GM21717 (cell line): ENCODE data around the gene HECW1.

Experiments
- ATAC-seq: cut with Tn5 transposase; IDR thresholded peaks from one replicate; pipeline ENCODE4 v1.9.1; 2021; ENCODE audit warnings: mild to moderate bottlenecking, moderate library complexity; ENCODE audit not compliant: unreplicated experiment

The HECW1 gene

DNA sequence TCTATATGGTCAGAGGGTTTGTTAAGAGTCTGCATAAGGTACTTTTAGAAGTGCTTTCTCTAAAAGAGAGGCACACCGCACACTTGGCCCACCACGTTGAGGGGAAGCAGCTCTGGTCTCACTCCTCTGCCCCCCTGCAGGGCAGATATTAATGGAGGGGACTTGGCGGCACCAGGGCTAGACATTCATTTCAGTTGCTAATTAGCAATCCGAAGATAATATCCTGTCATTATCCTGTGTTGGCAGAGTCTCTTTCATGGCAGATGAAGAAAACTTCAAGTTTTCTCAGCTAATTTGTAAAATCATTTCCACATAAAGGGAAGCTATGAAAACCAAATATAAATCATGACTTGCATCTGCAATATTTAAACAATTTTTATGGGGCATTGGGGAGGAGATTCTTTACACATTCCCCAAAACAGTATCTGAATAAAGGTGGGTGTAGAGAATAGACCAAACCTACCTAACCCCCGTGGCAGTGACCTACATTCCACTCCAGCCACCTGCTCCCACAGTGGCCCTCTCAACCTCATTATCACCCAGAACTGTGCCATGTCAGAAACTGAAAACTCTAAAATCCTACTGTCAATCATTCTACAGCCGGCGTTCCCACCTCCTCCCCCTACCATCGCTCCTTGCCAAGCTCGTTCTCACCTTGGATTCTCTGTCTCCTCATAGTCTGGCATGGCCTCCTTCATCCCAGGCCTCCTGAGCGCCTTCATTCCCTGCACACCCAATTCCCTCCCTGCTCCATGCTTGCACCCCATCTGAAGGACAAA, 416.3 kb downstream of the HECW1 start:
- ATAC-seq: no peak

DNA sequence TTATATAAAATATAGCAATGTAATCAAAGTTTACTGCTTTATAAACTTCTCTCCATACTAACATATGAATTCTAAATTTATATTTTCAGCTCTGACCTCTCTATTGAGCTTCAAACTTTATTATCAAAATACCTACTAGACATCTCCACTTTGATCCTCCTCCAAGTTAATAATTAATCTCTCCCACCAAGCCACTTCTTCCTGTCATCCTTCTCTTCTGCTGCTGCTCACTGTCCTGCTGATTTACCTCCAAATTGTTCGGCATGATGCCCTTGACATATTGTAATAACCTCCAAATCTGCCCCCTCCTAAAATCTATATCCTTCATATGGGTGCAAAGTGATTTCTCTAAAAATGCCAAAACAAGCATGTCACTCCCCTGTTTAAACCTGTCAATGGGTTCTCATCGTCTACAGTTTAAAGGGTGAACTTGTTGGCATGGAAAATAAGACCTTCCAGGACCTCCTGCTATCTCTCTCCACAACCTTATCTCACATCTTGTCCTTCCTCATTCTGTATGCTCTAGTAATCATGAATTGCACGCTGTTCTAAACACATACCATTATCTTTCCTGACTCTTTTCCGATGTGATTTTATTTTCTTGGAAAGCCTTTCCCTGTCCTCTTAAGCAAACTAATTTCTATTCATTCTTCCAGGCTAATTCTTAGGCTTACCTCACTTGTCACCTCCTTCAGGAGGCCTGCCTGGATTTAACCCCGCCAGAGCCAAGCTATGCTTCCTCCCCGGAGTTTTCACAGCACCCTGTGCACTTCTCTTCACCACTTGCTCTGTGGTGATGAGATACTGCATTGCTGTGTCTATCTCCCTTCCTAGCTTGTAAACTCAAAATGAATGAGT, 418.3 kb downstream of the HECW1 start:
- ATAC-seq: no peak

DNA sequence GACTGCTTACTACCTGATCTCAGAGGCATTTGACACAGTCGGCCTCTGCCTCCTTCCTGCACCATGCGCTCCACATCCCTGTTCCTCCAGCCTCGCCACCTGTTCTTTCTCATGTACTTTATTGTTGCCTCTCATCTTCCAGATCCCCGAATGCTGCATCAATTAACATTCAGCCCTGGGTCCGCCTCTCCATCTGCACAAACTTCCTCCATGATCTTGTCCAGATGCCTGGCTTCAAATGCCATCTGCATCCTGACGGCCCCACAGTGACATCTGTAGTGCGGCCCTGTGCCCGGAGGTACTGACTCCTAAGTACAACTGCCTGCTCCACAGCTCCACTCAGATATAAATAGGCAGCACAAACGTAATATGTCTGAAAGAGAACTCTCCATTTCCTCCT, 419.3 kb downstream of the HECW1 start:
- ATAC-seq: no peak

DNA sequence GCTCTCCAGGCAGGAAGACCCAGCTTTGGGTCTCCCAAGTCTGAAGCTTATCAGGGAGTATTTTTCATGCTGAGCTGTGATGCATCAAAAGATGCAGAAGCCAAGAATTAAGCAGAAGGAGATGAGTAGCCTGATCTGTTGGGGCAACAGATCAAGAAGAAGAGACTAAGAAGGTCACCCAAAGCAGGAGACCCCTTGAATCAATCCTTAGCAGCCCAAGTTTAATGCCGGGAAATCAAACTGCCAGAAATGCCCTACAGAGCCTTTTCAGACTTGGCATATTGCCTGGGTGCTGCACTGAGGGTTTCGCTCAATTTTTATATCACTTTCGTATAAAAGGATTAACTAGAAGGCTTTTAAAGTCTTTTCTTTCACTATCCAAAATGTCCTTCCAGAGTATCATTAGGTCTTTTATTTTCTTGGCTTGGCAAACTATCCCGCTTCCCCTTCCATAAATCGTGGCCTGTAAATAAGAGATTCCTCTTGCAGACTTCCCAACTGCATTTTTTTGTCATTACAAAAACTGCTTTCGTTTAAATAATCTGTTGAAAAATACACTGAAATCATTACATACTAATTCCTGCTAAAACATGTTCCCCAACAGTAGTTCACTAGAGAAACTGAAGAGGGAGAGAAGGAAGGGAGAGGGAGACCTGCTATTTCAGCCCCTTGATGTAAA, 421.5 kb downstream of the HECW1 start:
- no peak for ATAC-seq

DNA sequence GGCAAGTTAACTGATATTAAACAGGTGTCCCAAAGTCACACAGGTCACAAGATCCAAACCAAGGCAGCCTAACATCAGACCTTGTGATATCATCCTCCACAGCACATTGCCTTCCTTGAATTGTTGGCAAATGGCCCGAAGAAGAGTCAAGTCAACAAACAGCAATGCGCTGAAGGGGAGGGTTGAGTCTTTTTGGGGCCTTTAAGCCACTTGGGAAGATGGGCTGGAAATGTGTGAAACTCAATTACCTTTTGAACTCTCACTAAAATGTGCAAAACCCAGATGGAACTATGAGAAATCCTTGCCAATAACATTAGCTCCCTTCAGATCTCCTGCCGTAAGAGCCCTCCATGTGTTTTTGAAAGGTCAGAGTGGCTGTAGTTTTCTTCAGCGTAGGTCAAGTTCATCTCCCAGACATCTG, 422.6 kb downstream of the HECW1 start:
- ATAC-seq: no peak

DNA sequence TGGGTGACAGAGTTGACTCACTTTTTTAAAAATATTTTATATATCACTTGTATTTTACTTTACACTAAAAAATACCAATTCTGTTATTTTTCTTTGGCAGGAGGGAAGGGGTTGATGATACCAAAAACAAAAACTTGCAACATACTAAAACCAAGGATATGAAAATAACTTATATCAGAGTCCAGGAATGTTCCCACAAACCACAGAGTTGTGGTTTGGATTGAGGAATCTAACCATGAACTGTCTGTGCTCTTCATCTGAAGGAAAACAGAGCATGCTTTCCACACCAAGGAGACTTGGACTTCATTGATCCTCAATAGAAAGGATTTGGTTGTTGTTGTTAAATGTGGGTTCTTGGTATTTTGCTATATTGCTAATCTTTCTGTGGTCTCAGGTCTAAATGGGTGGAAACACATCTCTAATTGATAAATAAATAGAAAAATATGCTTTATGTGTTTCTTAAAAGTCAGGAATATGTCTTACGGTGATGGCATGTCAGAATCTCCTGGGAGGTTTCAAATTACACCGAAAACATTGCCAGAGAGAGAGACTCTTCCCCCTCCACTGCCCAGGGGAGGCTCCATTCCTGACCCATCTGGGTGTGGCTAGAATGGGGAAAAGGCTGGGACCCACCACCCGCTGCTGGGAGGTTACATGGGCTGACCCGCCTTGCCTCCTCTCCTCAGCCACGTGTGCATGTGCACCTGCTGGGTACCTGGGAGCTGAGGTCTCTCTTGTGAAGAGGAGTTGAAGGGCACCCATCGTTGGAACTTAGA, 423.6 kb downstream of the HECW1 start:
- ATAC-seq: no peak

DNA sequence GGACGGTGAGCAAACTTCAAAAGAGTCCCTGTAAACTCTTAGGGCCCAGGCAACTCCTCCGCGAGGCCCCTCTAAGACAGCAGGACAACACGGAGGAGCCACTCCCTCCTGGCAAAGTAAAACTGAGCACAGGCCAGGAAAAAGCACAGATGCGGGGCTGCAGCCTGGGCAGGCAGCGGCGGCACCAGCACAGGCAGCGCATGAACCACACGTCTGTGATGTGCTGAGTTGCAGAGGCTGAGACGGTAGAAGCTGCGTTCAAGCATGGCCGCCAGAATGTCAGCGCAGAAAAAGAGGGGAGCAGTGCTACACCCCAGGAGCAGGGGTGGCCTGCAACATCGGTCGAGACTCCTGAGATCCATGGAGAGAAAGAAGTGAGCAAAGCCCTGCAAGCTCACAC, 424.3 kb downstream of the HECW1 start:
- ATAC-seq: no peak

DNA sequence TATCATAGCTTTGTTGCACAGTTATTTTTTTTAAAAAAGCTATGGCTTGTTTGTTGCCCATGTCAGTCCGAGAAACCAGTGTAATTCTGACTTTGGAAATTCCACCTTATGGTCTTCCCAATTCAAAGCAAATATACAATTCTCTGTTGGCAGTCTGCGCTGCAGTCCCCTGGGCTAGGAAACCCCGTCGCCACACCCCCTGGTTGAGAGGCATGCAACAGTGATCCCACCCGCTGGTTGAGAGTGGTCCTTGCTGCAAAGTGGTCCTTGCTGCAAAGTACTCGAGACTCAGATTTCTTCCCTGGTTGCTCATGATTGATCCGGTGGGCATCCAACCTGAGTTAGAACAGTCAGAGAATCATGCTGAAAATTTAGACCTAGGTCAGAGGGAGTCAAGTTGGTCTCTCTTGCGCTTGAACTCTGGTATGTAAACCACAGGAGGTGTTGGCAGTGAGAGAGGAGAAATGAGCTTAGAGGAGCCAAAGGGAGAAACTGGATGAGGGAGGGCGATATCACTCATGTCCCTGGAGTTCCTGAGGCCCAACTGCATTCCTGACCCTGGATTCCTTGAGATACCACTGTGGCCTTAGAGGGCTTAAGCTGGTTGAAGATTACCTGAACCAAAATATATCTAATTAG, 425.4 kb downstream of the HECW1 start:
- ATAC-seq: no peak

DNA sequence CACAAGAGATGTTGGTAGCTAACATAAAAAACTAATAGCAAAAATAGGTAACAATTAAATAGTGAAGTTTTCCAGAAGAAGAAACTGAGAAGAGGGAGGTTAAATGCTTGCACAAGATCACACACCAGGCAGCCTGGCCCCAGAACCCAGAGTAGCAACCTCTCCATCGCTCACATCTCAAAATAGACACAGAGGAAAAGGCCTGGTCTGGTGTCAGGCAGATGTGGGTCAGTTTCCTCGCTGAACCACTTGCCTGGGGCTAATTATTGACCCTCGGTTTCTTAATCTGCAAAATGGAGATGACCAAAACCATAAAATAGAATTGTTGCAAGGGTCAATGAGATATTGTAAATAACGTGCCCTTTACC, 425.9 kb downstream of the HECW1 start:
- no peak for ATAC-seq

DNA sequence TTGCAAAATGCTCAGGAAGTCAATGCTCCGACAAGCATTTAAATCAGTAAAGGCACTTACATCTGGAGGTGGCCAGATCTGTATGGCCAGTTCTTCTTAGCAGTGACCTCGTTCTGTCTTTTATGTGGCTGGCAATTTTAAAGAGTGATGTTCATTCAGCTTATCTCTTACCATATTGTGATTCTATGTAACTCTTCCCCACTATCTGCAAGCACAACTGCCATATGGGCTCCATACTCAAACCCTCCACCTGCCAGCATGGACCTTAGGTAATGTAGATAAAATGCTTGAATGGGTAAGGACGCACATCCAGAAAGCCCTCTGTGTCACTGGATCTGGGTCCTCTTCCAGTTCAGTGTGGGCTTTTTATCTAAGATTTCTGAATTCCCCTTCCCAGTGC, 428.0 kb downstream of the HECW1 start:
- ATAC-seq: no peak

DNA sequence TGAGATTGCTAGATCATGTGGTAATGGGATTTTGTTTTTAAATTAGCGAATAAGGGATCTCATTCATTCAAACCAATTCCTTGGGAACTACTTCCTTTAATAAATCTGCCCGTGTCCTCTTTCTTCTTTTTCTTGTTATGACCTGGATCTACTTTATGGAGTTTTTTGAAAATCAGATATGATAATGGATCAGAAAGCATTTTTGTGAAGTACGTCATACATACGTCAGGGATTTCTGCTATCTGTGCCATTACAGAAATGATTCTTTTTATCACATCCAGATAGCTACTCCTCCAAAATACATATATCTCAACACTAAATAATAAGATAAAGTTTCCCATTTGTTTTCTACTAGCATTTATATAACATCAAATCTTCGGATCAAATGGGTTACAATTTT, 430.3 kb downstream of the HECW1 start:
- ATAC-seq: no peak

DNA sequence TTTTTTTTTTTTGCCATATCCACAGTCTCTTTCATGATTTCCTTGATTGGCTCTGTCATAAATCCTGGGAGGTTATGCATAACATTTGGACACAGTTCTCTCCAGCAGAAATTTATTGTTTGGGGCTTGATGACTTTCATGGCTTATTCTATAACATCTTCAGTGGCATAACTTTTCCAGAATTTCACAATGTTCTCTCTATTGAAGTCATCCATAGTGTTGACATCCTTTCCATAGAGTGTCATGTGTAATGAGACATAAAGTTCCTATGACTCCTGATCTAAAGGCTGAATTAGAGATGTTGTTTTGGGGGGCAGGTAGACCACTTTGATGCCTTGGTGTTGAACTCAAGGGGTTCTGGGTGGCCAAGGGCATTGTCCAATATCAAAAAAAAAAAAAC, 433.8 kb downstream of the HECW1 start:
- no peak for ATAC-seq

DNA sequence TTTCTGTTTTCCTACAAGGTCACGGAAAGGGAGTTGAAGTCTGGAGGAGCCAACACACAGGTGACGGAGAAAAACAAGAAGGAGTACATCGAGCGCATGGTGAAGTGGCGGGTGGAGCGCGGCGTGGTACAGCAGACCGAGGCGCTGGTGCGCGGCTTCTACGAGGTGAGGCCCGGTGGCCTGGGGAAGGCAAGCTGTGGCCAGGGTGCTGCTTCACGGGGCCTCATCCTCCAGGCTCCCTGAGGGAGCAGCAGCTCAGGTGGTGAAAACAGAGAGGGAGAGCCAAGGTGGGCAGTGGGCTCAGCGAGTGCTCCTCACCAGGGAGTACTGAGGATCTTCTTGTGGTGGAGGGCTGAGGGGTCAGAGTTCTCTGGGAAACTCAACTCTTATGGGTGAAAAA, 438.0 kb downstream of the HECW1 start:
- ATAC-seq: no peak

DNA sequence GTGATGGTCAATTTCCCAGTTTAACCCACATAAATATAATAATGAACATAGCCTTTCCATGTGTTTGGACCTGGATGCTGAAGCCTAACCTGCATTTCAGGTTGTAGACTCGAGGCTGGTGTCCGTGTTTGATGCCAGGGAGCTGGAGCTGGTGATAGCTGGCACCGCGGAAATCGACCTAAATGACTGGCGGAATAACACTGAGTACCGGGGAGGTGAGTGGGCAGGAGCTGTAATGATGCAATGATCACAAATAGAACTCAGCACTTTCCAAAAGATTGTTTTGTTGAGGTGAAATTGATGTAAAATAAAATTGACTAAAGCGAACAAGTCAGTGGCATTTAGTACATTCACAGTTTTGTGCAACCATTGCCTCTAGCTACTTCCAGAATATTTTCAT, 439.7 kb downstream of the HECW1 start:
- ATAC-seq: no peak

DNA sequence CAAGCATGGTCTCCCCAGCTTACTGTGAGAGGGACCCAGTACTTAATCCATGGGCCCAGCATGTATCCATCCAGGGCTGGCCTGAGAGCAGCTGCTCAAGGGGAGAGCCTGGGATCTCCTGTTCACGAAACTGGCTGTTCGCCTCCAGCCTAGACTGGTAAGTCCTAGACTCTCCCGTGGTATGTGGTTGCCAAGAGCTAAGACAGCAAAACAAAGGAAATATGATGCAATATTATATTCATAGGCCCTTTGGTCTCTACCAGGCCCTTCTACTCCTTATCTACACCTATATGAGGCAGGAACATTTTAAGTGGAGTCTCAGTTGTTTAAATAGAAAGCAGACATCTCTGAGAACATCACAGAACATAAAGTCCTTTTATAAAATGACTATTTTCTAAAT, 441.6 kb downstream of the HECW1 start:
- no peak for ATAC-seq

DNA sequence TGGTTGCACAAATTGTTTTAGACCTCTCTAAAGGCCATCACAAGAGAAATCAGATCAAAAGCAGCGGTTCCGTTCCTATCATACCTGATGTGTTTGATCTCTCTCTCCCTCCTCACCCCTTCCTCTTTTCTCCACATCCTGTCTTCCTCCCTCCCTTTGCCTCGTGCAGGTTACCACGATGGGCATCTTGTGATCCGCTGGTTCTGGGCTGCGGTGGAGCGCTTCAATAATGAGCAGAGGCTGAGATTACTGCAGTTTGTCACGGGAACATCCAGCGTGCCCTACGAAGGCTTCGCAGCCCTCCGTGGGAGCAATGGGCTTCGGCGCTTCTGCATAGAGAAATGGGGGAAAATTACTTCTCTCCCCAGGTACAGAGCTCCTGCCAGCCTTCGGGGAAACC, 442.0 kb downstream of the HECW1 start:
- no peak for ATAC-seq

DNA sequence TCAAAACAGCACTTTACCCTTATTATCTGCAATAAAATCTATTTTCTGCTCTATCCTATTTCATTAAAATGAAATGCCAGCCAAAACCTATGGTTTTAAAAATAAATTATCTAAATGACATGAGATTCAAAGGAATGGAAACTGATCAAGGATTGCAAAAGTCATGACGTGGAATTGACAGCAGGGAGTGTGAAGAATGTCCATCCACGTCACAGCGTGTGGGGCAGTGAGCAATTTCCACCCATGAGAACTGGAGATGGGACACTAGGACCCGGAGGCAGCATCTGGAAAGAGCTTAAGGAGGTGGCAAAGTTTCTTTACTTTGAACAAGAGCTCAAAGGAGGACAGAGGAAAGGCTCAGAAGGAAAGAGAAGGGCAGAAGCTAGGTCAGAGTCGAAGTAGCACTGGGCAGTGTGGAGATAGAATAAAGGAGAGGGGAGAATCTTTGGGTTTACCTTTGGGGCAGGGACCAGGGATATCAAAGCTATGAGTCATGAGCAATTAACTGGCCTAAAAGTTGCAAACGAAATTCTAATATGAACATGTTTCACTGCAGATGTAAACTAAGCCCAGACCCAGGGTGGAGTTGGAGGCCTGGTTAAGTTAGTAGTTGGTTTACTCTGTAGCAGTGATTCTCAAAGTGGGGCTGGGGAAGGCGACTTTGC, 445.5 kb downstream of the HECW1 start:
- no peak for ATAC-seq

DNA sequence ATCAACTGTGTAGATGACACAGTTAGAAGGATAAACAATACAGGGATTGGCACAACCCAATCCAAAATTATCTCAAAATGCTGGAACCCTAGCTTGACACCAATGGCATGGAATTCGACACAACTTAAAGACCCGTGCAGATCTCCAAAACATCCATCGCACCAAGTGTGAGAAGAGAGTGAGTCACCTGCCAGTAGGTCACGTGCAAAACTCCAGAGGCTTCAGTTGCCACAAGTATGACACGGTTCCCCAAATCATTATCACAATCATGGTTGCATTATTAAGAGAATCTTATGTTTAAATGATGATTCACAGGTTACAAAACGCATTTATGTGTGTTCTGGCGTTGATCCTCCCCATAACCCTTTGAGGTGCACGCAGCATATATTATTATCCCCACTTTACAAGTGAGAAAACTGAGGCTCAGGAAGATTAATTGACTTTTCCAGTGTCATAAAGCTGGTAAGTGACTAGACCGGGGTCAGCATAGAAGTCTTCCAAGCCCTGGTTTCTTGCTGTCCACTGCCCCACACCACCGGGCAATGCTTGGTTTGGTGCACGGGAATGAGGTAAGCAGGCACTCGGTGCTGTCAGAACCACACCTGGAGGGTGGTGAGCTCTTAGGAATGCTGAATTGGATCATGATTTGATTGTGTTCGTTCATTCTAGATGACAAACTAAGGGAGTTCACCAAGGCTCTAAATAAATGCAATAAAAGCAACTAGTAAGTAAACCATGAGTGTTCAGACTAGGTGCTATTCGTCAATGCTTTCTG, 446.9 kb downstream of the HECW1 start:
- no peak for ATAC-seq

DNA sequence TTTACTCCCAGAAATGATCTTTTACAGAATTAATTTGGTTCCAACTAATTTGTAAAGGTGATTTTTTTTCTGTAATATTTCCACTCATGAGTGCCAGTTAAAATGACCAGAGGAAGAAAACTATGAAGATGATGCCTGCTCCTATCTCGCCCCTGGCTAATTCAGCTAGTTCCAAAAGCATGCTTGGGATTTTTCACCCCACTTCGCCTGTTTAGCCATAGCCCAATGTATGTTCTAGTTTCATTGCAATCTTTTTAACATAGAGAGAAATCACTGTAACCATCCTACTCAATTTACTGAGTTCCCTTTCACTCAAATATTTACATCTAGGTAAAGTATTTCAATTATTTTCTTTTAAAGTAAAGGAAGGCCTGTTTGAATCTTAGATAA, 447.5 kb downstream of the HECW1 start:
- ATAC-seq: no peak
